Breast epithelium (tissue), 3 donors: ENCODE measurements around the gene GUK1.

Experiments
- POLR2A ChIP-seq: fragments of 450-650 bp; IDR thresholded peaks from one replicate; pipeline ENCODE4 v1.6.1; 2016; ENCODE audit warnings: antibody characterized with exemption, mild to moderate bottlenecking, moderate library complexity
- POLR2AphosphoS5 ChIP-seq, 3 donors: sonication (generic); formaldehyde crosslinking; IDR thresholded peaks; one replicate each; pipeline ENCODE4 v1.6.1; 2017; ENCODE audit warnings: antibody characterized with exemption in 3 of 3
- TF ChIP-seq, protein P1 (sequence below), 3 donors: fragments of 450-650 bp; IDR thresholded peaks; one replicate each; pipeline ENCODE4 v1.5.1; 2016 to 2017; ENCODE audit warnings: antibody characterized with exemption in 3 of 3, mild to moderate bottlenecking in 3 of 3, moderate library complexity in 3 of 3

DNA sequence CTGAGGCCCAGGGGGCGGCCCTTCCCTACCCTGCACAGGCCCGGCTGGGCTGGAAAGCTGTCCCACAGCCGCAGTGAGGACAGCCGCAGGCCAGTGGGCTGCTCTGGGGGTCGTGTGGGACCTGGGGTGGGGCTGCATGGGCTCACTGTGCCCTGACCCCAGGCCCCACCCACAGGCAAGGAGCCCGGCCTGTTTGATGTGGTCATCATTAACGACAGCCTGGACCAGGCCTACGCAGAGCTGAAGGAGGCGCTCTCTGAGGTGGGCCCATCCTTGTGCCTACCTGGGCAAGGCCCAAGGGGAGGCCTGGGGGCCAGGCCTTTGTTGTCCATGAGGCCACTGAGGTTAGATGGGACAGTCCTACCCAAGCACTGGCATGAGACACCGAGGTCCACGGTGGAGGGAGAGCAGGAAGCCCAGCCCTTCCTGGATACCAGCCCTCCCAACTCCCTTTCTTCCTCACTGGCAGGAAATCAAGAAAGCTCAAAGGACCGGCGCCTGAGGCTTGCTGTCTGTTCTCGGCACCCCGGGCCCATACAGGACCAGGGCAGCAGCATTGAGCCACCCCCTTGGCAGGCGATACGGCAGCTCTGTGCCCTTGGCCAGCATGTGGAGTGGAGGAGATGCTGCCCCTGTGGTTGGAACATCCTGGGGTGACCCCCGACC is 8.2 kb downstream of the GUK1 start:
- TF ChIP-seq, protein P1, sequence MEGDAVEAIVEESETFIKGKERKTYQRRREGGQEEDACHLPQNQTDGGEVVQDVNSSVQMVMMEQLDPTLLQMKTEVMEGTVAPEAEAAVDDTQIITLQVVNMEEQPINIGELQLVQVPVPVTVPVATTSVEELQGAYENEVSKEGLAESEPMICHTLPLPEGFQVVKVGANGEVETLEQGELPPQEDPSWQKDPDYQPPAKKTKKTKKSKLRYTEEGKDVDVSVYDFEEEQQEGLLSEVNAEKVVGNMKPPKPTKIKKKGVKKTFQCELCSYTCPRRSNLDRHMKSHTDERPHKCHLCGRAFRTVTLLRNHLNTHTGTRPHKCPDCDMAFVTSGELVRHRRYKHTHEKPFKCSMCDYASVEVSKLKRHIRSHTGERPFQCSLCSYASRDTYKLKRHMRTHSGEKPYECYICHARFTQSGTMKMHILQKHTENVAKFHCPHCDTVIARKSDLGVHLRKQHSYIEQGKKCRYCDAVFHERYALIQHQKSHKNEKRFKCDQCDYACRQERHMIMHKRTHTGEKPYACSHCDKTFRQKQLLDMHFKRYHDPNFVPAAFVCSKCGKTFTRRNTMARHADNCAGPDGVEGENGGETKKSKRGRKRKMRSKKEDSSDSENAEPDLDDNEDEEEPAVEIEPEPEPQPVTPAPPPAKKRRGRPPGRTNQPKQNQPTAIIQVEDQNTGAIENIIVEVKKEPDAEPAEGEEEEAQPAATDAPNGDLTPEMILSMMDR (IDR thresholded peaks at IDR 0.05), result no peak
- TF ChIP-seq POLR2A (no peak), POLR2AphosphoS5 (IDR thresholded peaks at IDR 0.05) (no peak)
